Measurements from ENCODE around the gene TNFRSF1B. TPM values are rescaled to one million over a fixed set of nuclear protein-coding genes. Genes with fewer than 3 reads are reported as not detected.

The TNFRSF1B gene
- total and polyA plus RNA-seq, 2 donors (not counting 1 experiment from before 2014, with no cell fraction given), result 24.8 to 27.5 TPM

DNA sequence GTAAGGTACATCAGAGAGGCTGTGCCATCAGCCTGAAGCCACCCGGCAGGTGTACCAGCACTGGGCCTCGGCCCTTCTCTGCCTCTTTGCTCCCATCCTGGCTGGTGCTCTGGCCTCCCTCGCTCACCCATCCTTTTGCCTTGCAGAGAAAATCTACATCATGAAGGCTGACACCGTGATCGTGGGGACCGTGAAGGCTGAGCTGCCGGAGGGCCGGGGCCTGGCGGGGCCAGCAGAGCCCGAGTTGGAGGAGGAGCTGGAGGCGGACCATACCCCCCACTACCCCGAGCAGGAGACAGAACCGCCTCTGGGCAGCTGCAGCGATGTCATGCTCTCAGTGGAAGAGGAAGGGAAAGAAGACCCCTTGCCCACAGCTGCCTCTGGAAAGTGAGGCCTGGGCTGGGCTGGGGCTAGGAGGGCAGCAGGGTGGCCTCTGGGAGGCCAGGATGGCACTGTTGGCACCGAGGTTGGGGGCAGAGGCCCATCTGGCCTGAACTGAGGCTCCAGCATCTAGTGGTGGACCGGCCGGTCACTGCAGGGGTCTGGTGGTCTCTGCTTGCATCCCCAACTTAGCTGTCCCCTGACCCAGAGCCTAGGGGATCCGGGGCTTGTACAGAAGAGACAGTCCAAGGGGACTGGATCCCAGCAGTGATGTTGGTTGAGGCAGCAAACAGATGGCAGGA is 24.5 kb upstream of the TNFRSF1B start:
- no peaks in the 10 kb centered on the region for H3K27me3 ChIP-seq (ENCODE audit: control insufficient read depth, insufficient read depth, low read length)
- no peak for TF ChIP-seq EZH2 (IDR thresholded peaks at IDR 0.05; ENCODE audit: low read length, missing control alignments)
- TF ChIP-seq, protein P1, sequence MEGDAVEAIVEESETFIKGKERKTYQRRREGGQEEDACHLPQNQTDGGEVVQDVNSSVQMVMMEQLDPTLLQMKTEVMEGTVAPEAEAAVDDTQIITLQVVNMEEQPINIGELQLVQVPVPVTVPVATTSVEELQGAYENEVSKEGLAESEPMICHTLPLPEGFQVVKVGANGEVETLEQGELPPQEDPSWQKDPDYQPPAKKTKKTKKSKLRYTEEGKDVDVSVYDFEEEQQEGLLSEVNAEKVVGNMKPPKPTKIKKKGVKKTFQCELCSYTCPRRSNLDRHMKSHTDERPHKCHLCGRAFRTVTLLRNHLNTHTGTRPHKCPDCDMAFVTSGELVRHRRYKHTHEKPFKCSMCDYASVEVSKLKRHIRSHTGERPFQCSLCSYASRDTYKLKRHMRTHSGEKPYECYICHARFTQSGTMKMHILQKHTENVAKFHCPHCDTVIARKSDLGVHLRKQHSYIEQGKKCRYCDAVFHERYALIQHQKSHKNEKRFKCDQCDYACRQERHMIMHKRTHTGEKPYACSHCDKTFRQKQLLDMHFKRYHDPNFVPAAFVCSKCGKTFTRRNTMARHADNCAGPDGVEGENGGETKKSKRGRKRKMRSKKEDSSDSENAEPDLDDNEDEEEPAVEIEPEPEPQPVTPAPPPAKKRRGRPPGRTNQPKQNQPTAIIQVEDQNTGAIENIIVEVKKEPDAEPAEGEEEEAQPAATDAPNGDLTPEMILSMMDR (conservative IDR thresholded peaks at IDR 0.05 in 1 of 2, IDR thresholded peaks at IDR 0.05 in 1 of 2; ENCODE audit: low read depth in 1 of 2, low read length in 2 of 2), result no peak
- peaks cover 2% of the 10 kb centered on the region for H3K36me3 ChIP-seq (ENCODE audit: control insufficient read depth, insufficient read depth, low read length)
- H3K9ac ChIP-seq (ENCODE audit: insufficient read depth, low read length), result no peak overlapping the region
- H3K4me2 ChIP-seq (ENCODE audit: extremely low read depth, insufficient read depth, low read length), result no peak overlapping the region
- DNase-seq (ENCODE audit: low read depth in 2 of 2), result no peak
- H3K79me2 ChIP-seq (ENCODE audit: control insufficient read depth, insufficient read depth, low read length), result no peaks in the 10 kb centered on the region
- no peak overlapping the region for H3K27ac ChIP-seq (ENCODE audit: insufficient read depth, low read length)
- no peak overlapping the region for H3K4me3 ChIP-seq (replicated peaks in 1 of 4; ENCODE audit: control extremely low read depth in 1 of 4, insufficient read depth in 1 of 4, low read depth in 3 of 4, low read length in 4 of 4)
- H4K20me1 ChIP-seq (ENCODE audit: control insufficient read depth, extremely low read depth, insufficient read depth, low read length), result no peaks in the 10 kb centered on the region
- H3K4me1 ChIP-seq (ENCODE audit: control insufficient read depth, extremely low read depth, insufficient read depth, low read length), result peaks cover 16% of the 10 kb centered on the region
- no peaks in the 10 kb centered on the region for H3K9me3 ChIP-seq (ENCODE audit: control insufficient read depth, insufficient read depth, low read depth, low read length)
- no peak overlapping the region for H2AFZ ChIP-seq (ENCODE audit: low read length)

DNA sequence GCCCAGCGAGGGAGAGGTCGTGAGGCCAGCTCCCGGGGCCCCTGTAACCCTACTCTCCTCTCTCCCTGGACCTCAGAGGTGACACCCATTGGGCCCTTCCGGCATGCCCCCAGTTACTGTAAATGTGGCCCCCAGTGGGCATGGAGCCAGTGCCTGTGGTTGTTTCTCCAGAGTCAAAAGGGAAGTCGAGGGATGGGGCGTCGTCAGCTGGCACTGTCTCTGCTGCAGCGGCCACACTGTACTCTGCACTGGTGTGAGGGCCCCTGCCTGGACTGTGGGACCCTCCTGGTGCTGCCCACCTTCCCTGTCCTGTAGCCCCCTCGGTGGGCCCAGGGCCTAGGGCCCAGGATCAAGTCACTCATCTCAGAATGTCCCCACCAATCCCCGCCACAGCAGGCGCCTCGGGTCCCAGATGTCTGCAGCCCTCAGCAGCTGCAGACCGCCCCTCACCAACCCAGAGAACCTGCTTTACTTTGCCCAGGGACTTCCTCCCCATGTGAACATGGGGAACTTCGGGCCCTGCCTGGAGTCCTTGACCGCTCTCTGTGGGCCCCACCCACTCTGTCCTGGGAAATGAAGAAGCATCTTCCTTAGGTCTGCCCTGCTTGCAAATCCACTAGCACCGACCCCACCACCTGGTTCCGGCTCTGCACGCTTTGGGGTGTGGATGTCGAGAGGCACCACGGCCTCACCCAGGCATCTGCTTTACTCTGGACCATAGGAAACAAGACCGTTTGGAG is 23.7 kb upstream of the TNFRSF1B start:
- Histone ChIP-seq H3K9me3 (ENCODE audit: control insufficient read depth, insufficient read depth, low read depth, low read length) (no peaks in the 10 kb centered on the region), H3K36me3 (ENCODE audit: control insufficient read depth, insufficient read depth, low read length) (peaks cover 2% of the 10 kb centered on the region), H3K27ac (ENCODE audit: insufficient read depth, low read length) (peak overlapping the region; percentile 91), H4K20me1 (ENCODE audit: control insufficient read depth, extremely low read depth, insufficient read depth, low read length) (no peaks in the 10 kb centered on the region), H2AFZ (ENCODE audit: low read length) (peak overlapping the region; percentile 73), H3K4me2 (ENCODE audit: extremely low read depth, insufficient read depth, low read length) (no peak overlapping the region), H3K9ac (ENCODE audit: insufficient read depth, low read length) (peak overlapping the region; percentile 23), H3K4me1 (ENCODE audit: control insufficient read depth, extremely low read depth, insufficient read depth, low read length) (peaks cover 18% of the 10 kb centered on the region), H3K4me3 (replicated peaks in 1 of 4; ENCODE audit: control extremely low read depth in 1 of 4, insufficient read depth in 1 of 4, low read depth in 3 of 4, low read length in 4 of 4) (no peak overlapping the region), H3K79me2 (ENCODE audit: control insufficient read depth, insufficient read depth, low read length) (no peaks in the 10 kb centered on the region), H3K27me3 (ENCODE audit: control insufficient read depth, insufficient read depth, low read length) (no peaks in the 10 kb centered on the region)
- DNase-seq (ENCODE audit: low read depth in 2 of 2), result no peak
- TF ChIP-seq EZH2 (IDR thresholded peaks at IDR 0.05; ENCODE audit: low read length, missing control alignments), result no peak
- TF ChIP-seq, protein P1 (conservative IDR thresholded peaks at IDR 0.05 in 1 of 2, IDR thresholded peaks at IDR 0.05 in 1 of 2; ENCODE audit: low read depth in 1 of 2, low read length in 2 of 2), result no peak

DNA sequence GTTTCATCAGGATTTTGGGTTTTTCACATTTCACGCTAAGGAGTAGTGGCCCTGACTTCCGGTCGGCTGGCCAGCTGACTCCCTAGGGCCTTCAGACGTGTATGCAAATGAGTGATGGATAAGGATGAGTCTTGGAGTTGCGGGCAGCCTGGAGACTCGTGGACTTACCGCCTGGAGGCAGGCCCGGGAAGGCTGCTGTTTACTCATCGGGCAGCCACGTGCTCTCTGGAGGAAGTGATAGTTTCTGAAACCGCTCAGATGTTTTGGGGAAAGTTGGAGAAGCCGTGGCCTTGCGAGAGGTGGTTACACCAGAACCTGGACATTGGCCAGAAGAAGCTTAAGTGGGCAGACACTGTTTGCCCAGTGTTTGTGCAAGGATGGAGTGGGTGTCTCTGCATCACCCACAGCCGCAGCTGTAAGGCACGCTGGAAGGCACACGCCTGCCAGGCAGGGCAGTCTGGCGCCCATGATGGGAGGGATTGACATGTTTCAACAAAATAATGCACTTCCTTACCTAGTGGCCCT is 23.1 kb upstream of the TNFRSF1B start:
- Histone ChIP-seq H3K4me2 (ENCODE audit: extremely low read depth, insufficient read depth, low read length) (peak overlapping the region; percentile 51), H2AFZ (ENCODE audit: low read length) (peak overlapping the region; percentile 78)

More for the DNA sequence above, 23.1 kb upstream of the TNFRSF1B start:
- Histone ChIP-seq H3K9ac (ENCODE audit: insufficient read depth, low read length) (peak overlapping the region; percentile 23), H3K79me2 (ENCODE audit: control insufficient read depth, insufficient read depth, low read length) (no peaks in the 10 kb centered on the region), H3K36me3 (ENCODE audit: control insufficient read depth, insufficient read depth, low read length) (peaks cover 2% of the 10 kb centered on the region), H3K27me3 (ENCODE audit: control insufficient read depth, insufficient read depth, low read length) (no peaks in the 10 kb centered on the region), H3K4me1 (ENCODE audit: control insufficient read depth, extremely low read depth, insufficient read depth, low read length) (peaks cover 22% of the 10 kb centered on the region), H3K27ac (ENCODE audit: insufficient read depth, low read length) (peak overlapping the region; percentile 91), H3K9me3 (ENCODE audit: control insufficient read depth, insufficient read depth, low read depth, low read length) (no peaks in the 10 kb centered on the region), H3K4me3 (replicated peaks in 1 of 4; ENCODE audit: control extremely low read depth in 1 of 4, insufficient read depth in 1 of 4, low read depth in 3 of 4, low read length in 4 of 4) (no peak overlapping the region), H4K20me1 (ENCODE audit: control insufficient read depth, extremely low read depth, insufficient read depth, low read length) (no peaks in the 10 kb centered on the region)
- peak; percentile 95 to 96 for DNase-seq (ENCODE audit: low read depth in 2 of 2)
- TF ChIP-seq EZH2 (IDR thresholded peaks at IDR 0.05; ENCODE audit: low read length, missing control alignments), result no peak
- TF ChIP-seq, protein P1 (conservative IDR thresholded peaks at IDR 0.05 in 1 of 2, IDR thresholded peaks at IDR 0.05 in 1 of 2; ENCODE audit: low read depth in 1 of 2, low read length in 2 of 2), result peak in 1 of 2 donors; percentile 26

All from fibroblast of lung (primary cell).